CD4-positive, alpha-beta T cell treated with Interleukin-4 for 1 hour (primary cell): Measurements from ENCODE around the gene GSE1.
A peak's percentile ranks its signal among the peaks of the same experiment; 100 is the strongest.

Experiments used
- DNase-seq, 2 donors: peaks; one replicate each; pipeline ENCODE4 v3.0.0-alpha.2; 2020 to 2022

Gene GSE1

DNA sequence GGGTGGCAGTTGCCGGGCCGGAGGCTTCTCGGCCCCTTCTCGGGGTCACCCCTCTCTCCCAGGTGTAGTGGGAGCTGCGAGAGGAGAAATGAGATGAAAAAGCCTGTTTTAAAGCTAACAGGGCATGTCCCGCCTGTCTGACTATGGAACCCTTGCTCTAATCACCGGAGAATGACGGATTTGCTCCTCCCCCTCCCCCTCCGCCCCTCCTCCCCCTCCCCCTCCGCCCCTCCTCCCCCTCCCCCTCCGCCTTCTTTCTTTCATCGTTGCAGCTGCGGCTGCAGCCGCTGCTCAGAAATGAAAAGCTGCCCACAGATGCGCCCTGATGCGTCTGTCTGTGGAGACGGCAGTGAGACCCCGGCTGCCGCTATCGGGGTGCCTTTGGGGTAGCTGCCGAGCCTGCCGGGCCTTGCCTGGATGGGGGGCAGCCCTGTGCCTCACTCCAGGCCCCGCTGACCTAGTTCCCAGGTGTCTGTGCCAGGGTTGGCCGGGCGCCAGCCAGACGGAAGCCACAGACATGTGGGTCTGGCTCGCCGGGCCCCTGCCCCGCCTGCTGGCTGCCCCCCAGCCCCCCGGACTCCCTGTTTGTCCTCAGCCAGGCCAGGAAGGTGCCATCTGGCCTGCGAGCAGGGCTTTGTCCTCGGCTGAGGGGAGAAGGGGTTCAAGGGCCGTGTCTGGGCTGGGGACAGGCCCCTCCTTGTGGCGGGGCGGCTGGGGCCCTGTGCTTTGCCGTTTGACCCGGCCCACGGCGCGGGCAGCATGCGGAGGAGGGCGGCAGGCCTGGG is 37.9 kb downstream of the GSE1 start:
- no peak for DNase-seq

DNA sequence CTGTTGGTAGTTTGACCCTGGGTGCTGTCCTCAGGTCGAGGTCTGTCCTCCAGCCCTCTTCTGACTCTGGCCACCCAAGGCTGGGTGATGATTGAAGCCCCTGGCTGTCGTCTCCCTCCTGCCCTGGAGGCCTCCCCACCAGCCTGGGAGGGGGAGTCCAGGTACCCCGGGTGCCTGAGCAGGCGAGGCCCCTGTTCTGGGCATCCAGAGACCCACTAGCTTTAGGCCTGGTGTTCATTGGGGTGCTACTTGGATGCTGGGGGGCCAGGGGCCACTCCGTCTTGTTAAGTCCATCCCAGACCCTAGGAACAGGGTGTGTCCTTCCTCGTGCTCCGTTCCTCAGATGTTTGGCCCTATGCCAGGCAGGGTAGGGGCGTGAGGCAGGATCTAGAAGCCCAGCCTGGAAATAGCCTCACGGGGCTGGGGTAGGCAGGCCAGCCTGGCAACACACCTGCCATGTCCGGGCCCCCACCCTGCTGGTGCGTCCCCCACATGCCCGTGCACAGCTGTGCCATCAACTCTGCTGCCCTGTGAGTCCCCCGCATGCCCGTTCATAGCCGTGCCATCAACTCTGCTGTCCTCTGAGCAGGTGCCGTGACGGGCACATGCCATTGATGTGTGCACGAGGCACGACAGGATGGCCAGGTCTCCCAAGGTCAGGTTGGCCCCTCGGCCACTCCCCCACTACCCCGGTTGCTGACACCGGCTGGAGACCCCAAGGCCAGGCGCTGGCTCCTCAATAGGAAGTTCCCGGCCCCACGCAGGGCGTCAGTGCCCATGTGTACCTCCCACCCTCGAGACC is 38.7 kb downstream of the GSE1 start:
- DNase-seq: no peak

DNA sequence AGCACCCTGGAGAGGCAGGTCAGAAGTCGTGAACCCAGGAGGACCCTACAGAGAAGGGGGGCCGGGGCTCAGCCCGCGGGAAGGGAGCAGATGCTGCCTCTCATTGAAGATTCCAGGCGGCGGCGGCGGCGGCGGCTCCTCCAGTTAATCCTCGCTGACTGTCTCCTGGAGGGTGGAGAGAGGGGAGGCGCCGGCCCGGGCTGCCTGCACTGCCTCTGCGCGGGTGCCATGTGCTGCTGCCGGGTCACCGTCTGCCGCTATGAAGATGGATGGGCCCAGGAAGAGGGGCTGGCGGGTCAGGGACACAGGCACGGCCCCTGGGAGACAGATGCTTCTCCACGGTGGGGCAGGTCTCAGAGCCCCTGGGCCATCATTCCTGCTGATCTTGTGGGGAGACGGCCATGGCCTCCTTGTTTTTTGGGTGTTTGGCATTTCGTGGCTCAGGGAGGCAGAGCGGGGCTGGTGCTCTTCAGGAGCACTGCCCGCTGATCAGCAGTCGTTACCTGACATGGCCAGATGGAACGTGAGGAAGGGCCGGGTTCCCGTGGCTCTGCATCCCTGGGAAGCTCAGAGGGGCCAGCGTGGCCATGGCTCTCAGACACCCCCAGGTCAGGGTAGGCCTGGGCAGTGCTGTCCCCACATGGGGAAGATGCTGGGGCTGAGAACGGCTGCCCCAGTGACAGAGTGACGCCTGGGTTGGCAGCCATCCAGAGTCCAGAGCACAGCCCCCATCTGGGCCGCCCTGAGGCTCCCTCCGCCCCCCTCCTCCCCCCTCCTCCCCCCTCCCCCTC is 39.5 kb downstream of the GSE1 start:
- peak in 1 of 2 donors; percentile 10 for DNase-seq

DNA sequence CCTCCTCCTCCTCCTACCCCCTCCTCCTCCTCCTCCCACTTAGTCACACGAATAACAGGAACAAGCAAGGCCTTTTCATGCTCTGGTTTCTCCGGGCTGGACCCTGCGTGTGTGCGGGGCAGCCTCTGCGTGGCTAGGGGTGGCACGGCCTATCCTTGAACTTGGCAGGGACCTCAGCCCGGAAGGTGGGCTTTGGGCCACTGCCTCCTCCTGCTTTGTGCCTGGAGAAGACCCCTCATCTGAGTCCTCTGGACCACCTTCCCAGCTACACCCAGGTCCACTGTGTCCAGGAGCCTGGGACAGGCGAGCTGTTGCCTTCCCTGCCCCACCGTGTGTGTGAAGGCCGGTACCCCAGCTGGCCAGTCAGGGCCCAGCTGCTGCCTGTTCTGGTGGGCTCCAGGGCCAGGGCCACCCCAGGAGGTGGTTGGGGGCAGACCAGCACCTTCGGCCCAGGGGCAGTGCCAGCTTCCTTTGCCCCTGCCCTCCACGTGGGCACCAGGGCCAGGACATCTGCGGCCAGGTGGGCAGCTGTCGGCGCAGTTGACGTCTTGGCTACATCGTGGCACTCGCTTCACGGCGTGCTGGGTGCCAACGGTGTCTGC is 40.3 kb downstream of the GSE1 start:
- DNase-seq: no peak

DNA sequence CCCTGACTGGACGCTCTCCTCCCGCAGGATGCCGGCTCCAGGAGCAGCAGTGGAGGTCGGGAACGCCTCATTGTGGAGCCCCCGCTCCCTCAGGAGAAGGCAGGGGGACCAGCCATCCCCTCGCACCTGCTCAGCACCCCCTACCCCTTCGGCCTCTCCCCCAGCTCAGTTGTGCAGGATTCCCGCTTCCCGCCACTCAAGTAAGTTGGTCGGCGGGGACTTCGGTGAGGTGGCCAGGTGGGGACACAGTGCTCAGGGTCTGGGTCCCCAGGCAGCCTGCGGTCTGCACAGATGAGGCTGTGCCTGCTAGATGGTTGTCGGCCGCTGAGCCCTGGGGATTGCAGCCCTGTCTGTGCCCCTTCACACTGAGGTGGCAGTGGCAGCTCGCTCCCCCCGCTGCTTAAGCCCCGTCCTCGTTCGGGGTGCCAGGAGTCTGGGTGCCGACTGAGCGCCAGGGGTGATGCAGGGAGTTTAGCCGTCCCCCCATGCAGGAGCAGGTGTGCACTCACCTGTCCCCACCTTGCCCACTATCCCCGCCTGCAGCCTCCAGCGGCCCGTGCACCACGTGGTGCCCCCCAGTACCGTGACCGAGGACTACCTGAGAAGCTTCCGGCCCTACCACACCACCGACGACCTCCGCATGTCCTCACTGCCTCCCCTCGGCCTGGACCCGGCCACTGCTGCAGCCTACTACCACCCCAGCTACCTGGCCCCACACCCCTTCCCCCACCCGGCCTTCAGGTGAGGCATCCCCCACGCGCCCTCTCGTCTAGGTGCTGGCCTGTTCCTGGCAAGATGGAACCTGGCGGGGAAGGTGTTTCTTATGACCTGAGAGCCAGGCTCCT is 41.4 kb downstream of the GSE1 start:
- no peak for DNase-seq

DNA sequence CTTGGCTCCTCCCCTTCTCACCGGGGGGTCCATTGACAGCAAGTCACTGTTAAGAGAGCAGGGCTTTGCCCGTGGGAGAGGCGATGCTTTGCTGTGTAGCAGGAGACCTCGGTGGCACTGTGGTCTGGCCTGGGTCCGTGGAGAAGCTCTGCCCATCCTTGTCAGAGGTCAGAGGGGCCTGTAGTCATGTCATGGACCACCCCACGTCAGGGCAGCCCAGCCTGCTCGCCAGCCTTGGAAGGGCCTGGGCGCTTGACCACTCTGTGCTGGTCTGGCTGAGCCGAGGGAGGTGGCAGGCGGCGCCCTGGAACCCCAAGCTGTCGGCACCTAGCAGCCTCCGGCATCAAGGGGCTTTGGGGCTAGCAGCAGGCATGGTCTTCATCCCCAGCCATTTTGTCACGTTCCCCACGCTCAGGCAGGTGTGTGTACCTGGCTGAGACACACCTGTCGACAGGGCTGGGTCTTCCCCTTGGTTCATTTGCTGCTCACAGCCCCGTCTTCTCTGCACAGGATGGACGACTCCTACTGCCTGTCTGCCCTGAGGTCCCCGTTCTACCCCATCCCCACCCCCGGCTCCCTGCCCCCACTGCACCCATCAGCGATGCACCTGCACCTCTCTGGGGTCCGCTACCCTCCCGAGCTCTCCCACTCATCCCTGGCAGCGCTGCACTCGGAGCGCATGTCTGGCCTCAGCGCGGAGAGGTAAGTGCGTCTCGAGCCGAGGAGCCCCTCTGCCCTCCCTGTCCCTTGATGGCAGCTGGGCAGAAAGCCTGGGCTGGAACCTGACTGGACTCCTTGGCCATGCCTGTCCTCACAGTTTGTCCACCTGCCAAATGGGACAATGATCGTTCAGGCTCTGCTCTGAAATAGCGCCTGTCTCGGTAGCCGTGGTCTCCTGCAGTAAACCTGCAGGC is 42.4 kb downstream of the GSE1 start:
- DNase-seq: no peak

DNA sequence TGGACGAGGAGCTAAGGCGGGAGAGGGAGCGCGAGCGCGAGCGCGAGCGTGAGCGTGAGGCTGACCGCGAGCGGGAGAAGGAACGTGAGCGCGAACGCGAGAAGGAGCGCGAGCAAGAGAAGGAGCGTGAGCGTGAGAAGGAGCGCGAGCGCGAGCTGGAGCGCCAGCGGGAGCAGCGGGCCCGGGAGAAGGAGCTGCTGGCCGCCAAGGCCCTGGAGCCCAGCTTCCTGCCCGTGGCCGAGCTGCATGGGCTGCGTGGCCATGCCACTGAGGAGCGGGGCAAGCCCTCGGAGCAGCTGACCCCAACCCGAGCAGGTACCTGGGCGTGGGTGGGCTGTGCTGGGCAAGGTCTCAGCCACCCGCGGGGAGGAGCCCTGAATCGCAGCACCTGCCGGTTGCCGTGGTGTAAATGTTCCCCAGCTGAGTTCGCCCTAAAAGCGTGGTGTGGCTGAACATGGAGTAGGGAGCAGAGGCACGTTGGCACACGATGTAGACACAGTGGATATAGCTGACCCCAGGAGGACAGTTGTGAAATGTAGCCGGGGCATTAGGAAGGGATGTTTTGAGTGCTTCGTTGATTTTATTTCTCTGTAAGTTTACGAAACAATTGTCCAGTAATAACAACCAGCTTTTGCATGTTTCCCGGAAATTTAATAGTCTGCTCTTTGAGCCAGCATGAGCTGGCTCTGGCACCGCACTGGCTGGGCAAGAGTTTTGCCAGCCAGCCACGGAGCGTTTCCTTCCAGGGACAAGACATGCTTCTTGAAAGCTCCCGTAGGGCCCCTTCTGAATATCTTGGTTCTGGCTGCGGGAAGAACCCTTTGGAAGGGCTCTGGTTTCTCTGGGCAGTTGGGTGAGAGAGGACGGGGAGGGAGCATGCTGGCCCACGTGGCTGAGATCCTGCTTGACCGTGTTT is 43.5 kb downstream of the GSE1 start:
- DNase-seq: no peak

DNA sequence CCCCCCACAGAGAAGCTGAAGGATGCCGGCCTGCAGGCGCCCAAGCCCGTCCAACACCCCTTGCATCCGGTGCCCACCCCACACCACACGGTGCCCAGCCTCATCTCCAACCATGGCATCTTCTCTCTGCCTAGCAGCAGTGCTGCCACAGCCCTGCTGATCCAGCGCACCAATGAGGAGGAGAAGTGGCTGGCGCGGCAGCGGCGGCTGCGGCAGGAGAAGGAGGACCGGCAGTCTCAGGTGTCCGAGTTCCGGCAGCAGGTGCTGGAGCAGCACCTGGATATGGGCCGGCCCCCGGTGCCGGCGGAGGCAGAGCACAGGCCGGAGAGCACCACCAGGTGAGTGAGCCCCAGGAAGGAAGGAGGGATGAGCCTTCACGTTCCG is 44.1 kb downstream of the GSE1 start:
- no peak for DNase-seq

DNA sequence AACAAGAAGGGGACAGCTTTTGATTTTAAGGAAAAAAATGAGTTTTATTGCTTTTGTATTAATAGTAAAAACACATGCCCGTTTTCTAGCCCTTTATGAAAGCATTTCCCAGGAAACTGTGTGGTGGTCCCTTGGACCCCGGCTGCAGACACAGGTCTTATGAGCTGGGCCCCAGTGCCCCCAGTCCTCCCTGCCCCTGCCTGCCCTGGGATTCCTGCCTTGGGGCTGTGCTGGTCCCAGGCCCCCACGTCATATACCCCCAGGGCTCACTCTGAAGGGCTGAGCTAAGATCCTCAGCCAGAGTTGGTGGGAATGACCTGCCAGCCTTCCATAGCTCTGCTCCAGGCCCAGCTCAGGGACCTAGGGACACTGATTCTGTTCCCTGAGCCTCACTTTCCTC is 44.9 kb downstream of the GSE1 start:
- DNase-seq: no peak

DNA sequence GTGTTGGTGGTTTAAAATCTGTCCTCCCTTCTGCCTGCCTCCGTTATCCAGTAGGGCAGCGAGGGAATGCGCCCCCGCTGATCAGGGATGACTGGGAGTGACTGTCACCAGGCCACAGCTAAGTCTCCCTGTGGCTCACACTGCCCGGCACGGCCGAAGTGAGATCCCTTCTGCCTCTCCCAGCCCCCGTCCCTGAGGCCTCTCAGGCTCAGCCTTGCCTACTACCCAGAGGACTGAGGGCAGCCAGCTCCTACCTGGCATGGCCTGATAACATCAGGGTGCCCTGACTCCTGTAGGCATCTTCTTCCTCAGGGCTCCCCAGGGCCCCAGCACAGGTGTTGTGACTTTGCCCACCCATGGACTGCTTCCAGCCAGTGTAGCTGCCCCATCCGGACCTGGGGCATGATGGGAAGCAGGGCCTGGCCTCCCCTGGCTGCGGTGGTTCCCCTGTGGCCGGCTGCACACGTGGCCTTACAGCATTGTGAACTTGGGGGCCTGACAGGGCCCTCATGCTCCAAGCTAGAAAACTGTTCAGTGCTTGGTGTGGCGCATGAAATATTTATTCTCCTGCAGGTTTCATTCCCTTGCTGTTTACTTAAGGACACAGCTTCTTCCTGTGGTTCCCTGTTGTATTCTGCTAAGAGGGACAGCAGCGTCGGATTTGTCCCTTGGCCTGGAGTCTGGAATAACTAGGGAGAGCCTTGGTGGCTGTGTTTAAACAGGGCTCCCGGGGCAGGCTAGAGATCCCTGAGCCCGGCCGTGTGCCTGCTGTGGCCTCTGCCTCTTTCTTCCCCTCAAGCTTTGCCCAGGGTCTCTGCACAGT is 45.6 kb downstream of the GSE1 start:
- no peak for DNase-seq

DNA sequence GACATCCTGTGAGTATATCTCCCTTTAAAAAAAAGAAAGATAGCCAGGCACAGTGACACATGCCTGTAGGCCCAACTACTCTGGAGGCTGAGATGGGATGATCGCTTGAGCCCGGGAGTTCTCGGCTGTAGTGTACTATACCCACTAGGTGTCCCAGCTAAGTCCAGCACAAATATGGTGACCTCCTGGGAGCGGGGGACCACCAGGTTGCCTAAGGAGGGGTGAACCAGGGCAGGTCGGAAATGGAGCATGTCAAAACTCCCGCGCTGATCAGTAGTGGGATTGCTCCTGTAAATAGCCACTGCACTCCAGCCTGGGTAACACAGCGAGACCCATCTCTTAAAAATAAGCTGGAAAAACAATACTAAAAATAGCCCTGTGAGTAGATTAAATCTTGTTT is 46.2 kb downstream of the GSE1 start:
- no peak for DNase-seq

DNA sequence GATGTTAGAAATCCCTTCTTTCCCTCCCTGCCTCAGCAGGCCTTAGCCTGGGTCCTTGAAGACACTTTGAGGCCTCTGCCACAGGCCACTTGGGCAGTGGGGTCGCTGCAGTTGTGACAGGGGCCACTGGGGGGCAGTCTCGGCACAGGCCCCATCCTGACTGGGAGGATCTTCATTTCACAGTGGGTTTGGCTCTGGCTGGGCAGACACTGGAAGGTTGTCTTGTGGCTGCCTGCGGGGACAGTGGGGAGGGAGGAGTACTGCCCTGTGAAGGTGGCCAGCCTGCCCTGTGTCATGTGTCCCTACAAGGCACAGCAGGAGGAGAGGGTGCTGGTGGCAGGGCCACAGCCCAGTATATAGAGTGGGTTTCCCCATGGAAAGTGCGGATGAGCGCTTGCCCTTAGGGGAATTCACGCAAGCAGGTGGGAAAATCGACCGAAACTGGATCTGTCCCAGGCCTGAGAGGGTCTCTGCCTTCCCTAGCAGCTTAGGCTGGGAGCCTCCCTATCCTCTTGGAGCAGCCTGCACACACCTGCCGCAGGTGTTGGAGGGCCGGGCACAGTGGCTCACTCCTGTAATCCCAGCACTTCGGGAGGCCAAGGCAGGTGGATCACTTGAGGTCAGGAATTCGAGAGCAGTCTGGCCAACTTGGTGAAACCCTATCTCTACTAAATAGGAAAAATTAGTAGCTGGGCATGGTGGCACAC is 46.8 kb downstream of the GSE1 start:
- DNase-seq: peak; percentile 59 to 60

DNA sequence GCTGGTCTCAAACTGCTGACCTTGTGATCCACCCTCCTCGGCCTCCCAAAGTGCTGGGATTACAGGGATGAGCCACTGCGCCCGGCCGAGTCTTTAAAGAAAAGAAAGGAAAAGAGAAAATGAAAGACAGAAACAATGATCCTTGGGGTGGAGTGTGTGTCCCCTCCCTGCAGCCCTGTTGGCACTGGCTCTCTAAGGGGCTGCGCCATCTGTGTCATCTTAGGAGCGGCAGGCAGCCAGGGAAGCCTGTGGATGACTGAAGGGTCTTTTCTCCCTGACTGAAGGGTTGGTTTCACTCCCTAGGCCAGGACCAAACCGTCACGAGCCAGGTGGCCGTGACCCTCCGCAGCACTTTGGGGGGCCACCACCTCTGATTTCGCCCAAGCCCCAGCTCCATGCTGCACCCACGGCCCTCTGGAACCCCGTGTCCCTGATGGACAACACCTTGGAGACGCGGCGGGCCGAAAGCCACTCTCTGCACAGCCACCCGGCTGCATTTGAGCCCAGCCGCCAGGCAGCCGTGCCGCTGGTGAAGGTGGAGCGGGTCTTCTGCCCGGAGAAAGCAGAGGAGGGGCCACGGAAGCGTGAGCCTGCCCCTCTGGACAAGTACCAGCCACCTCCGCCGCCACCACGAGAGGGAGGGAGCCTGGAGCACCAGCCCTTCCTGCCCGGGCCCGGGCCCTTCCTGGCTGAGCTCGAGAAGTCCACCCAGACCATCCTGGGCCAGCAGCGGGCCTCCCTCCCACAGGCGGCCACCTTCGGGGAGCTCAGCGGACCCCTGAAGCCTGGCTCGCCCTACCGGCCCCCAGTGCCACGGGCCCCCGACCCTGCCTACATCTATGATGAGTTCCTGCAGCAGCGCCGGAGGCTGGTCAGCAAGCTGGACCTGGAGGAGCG is 48.0 kb downstream of the GSE1 start:
- DNase-seq: no peak

DNA sequence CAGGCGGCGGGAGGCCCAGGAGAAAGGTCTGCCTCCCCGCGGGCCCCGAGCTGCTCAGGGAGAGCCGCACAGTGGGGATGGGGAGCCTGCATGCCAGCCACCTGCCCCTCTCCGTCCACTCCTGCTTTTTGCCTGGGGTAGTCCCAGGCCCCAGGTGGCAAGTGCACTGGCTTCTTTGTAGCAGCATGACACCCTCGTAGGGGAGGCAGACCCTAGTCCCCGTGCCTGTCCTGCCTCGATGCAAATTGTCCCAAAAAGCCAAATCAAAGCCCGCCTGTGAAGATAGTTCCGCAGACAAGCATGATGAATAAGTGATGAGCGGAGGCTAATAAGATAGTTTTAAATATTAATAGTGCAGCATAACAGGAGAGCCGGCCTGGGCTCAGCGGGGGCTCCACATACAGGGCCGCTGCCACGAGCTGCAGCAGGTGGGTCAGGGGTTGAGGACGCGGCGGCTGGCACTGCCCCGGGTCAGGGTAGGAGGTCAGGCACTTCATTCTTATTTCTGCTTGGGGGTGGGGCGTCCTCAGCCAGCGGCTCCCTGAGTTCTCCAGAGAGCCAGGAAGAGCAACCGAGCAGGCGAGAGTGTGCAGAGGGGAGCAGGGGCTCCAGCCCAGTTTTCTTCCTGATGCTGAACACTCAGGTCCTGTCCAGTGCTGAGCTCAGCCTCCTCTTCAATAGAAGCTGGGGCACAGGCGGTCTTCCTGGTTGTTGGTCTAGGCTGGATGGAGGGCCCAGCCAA is 48.8 kb downstream of the GSE1 start:
- DNase-seq: no peak

DNA sequence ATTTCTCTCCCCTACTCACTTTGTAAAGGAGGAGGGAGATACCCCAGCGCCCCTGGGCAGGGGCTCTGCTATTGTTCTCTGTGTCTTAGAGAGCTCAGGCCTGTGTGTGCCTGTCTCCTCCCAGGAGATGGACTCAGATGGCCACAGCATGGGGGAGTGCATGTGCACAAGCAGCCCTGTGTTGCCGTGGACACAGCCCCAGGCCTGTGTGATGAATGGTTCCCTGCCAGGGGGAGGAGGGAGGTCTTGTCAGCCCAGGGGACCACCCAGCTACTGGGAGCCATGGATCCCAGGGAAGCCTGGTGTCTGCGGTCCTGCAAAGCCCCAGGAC is 49.3 kb downstream of the GSE1 start:
- no peak for DNase-seq

DNA sequence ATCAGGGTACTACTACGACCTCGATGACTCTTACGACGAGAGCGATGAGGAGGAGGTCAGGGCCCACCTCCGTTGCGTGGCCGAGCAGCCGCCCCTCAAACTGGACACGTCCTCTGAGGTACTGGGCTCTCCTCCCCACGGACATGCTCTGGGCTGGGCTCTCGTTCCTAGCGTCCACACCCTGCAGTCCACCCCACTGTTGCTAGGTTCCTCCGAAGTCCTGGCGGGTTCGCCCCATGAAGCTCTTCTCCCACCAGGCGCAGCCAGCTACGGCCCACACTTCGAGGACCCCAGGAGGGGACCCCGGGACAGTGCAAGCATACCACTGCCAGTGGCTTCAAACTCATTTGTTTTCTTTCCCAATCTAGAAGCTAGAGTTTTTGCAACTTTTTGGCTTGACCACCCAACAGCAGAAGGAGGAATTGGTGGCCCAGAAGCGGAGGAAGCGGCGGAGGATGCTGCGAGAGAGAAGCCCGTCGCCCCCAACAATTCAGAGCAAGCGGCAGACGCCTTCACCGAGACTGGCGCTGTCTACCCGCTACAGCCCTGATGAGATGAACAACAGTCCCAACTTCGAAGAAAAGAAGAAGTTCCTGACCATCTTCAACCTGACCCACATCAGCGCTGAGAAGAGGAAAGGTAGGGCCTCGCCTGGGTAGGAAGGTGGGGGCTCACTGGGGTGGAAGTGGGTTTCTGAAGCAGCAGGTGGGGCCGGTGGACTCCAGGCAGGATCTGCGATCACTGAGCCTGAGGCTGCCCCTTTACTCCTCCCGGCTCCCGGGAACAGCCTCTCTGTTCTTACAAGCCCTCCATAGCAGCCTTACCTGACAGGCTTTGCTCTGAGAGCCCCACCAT is 50.1 kb downstream of the GSE1 start:
- no peak for DNase-seq
